Upper lobe of left lung (tissue), 4 donors: ENCODE measurements around the gene SOX5.

Experiments
- EP300 ChIP-seq, 4 donors: sonication (generic); formaldehyde crosslinking; IDR thresholded peaks; one replicate each; pipeline ENCODE4 v1.5.1; 2017; ENCODE audit warnings: antibody characterized with exemption in 4 of 4, control low read depth in 2 of 4
- POLR2AphosphoS5 ChIP-seq, 2 donors: sonication (generic); formaldehyde crosslinking; IDR thresholded peaks; one replicate each; pipeline ENCODE4 v1.5.1; 2017; ENCODE audit warnings: antibody characterized with exemption in 2 of 2
- TF ChIP-seq, protein P1 (sequence below), 6 experiments: fragments of 450-650 bp in 4 of 6; fragments of 200-600 bp in 2 of 6; sonication (generic) in 2 of 6; IDR thresholded peaks; one replicate each; pipeline ENCODE4 v1.5.1; 2016 to 2019; ENCODE audit warnings: antibody characterized with exemption in 6 of 6

DNA sequence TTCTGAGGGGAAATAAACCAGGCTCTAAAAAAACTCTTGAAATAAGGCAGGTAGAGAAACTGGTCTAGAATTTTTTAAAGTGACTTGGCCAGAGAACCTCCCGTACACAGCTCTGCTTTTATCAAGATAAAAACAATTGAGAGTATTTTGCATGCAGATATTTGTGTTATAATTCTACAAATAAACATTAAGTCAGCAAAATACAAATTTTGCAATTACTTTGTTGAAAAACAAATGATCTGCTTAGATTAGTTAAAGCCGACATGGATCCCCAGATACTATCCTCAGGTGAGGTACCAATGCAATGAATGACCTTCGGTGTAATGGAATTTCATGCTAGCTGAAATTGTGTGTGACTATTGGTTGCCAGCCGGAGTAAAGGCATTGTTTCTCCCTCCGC is 197.2 kb downstream of the SOX5 start:
- TF ChIP-seq, protein P1, sequence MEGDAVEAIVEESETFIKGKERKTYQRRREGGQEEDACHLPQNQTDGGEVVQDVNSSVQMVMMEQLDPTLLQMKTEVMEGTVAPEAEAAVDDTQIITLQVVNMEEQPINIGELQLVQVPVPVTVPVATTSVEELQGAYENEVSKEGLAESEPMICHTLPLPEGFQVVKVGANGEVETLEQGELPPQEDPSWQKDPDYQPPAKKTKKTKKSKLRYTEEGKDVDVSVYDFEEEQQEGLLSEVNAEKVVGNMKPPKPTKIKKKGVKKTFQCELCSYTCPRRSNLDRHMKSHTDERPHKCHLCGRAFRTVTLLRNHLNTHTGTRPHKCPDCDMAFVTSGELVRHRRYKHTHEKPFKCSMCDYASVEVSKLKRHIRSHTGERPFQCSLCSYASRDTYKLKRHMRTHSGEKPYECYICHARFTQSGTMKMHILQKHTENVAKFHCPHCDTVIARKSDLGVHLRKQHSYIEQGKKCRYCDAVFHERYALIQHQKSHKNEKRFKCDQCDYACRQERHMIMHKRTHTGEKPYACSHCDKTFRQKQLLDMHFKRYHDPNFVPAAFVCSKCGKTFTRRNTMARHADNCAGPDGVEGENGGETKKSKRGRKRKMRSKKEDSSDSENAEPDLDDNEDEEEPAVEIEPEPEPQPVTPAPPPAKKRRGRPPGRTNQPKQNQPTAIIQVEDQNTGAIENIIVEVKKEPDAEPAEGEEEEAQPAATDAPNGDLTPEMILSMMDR (IDR thresholded peaks at IDR 0.05): no peak
- TF ChIP-seq EP300 (IDR thresholded peaks at IDR 0.05): no peak
- TF ChIP-seq POLR2AphosphoS5 (IDR thresholded peaks at IDR 0.05): no peak
